Erythroblast (primary cell): ENCODE results near the gene TP53AIP1.

ENCODE experiments used
- GATA1 ChIP-seq: IDR thresholded peaks from 2 replicates; pipeline ENCODE4 v1.6.1; 2011; ENCODE audit warnings: low read depth, mild to moderate bottlenecking, control low read depth, low read length, moderate library complexity
- POLR2A ChIP-seq: IDR thresholded peaks from 2 replicates; pipeline ENCODE4 v1.6.1; 2011; ENCODE audit warnings: mild to moderate bottlenecking, low read length

DNA sequence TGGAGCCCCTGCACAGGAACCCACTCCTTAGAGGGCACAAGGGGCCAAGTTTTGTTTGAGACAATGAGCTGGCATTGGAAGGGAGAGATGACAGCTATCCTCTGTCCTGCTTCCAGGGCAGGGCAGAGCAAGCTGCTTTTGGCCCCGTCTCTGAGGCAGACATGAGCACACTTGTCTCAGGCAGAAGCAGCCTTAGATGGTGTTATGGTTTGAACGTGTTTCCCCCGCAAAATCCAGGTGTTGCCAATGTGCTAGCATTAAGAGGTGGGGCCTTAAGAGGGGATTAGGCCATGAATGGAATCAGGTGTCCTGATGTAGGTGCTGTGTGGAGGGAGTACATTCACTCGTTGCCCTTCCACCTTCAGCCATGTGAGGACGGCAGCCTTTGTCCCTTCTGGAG is 2.5 kb downstream of the TP53AIP1 start:
- TF ChIP-seq POLR2A: no peak
- TF ChIP-seq GATA1: no peak
